HTERT RPE-1 (cell line): Measurements from ENCODE around the gene PID1.

Source experiments
- in situ Hi-C: fragments of 300-500 bp; cut with MboI; formaldehyde crosslinking; loops from 4 replicates; pipeline ENCODE4 v1.14.3; 2020; ENCODE audit warnings: low sequenced_read_pairs

PID1 gene

DNA sequence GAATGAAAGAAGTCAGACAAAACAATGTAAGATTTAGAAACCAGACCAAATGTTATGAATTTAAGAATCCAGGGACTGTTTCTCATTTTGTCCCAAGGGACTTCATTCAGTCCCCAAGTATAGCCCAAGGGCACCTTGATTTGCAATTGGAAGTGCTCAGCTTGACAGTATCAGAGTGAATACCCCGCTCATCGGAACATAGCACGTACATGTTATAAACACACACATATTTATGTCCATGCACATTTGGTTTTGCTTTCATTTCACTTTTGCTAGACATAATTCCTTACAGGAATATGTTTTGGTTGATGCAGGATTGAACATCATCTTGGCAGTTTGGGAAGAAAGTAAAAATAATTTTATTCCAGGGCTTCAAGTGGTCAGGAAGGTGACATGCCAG lies 100.2 kb downstream of the PID1 start:
- in situ Hi-C loops: no loop called here

DNA sequence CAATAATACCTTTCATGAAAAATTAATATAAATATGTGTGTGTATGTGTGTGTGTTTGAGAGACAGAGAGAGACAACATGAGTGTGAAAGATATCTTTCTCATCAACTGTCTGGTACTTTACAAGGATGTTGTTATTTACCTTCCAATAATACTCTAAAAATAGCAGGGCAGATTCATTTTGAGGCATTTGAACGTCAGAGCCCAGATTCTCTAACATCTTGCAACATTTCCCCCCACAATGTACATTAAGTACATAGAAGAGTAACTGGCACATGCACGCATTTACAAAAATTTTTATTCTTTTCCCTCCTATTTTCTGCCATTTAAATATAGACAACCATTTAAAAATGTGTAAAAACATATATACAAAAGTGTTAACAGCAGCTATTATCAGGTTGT lies 100.9 kb downstream of the PID1 start:
- in situ Hi-C loops: no loop called here

DNA sequence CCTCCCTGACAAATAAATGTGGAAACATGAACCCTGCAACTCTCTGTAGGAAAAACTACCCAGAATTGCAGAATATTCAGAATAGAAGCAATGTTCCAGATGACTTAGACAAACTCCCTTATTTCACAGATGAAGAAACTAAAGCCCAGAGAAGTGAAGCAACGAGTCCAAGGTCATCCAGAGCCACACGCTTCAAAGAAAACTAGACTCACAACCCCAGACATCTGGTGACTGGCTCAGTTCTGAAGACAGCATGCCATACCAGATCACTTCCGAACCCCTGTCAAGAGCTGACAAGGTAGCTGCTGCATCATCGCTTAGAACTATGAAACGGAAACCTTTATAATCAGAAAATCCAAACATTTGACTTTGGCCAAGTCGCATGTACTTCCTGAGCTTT lies 101.3 kb downstream of the PID1 start:
- in situ Hi-C loops: no loop called here

DNA sequence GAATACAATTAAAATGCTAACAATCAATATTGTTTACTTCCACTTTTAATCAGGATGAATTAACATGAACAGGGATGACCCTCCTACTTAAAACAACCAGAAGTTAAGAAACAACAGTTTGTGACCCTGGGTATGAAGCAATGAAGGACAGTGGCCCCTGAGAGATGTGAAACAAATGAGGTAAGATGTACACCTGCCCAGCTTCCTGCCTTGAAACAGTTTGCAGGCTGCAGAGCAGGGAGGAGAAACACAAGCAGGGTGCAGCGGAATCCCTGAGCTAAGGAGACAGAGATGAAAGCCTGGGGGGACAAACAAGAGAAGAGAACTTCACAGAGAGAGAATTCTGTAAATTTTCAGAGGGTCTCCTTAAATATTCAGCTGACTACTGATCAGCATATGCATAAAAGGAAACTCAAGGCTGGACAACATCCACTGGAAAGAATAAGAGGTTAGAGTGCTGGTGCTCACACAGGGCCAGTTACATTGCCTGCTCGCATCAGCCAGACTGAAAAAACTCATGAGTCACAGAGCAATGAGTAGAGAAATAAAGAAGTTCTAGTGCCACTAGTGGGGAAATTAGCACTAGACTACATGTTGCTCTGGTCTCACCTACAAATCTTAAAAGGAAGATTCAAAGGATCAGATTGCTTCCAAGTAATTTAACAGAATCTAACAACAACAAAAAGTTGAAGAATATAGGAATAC lies 106.4 kb downstream of the PID1 start:
- in situ Hi-C loops: no loop called here

DNA sequence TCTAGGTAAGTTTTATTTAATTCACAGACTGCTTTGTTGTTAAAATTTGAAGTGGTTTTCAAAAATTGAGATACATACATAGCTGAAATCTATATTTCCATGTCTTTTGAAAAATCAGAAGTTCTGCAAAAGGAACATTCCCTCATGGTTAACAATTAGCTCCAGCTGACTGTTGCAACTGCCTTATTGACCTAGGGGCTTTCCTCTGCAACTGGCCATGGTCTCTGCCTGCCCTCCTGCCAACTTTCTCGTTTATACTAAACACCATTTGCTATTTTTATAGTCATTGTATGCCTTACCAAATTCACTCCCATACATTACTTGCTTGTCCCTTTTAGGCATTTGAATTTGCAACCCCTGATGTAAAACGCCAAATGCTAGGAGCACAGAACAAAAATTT lies 107.2 kb downstream of the PID1 start:
- in situ Hi-C loops: no loop called here

DNA sequence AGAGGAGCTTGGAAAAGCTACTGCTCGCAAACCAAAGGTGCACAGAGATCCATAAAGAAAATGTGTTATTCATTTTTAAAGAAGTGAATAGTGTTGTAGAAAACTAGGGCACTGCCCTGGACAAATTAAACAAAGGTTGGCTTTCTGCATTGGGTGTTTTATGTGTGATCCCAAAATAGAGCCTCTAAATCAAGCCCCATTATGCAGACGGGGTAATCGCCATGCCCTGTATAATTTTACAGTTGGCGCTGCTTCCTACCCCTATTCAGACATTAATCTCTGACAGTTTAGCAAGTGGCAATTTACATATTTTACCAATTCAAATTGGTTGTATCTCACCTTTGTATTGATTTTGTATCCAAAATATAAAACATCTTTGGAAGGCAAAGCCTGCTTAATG lies 109.1 kb downstream of the PID1 start:
- in situ Hi-C loops: no loop called here

DNA sequence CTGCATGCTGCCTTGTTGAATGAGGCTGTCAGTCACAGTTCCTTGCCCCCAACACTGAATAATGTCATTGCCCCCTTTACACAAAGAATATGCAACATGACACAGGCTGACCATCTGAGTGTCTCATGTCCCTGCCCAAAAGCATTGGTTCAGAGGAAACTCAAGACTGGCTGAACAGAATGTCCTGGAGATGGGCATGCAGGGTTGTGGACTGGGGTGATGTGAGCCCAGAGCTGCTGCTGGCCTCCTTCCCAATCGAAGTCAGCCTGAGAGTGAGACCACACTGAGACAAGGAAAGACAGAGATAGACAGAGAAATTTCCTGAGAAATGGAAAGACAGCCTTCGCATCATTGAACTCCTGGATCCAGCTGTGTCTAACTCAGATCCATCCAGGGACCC lies 110.1 kb downstream of the PID1 start:
- in situ Hi-C loops: no loop called here

DNA sequence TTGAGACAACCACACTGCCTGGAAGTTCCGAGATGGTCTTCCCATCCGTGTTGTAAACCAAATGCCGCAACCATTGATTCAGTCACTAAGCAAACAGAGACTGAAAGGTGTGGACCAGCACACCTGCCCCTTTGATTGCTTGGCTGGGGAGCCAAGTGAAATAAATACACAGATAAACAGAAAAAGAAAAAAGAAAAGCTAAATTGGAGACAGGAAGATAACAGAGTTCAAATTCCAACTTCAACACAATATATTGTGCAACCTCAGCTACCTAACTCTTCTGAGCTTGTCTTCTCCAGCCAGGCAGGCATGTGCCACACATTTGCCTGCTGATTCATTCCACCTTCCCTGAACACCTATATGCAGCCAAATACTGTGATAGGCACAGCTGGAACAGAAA lies 110.9 kb downstream of the PID1 start:
- in situ Hi-C loops: no loop called here

DNA sequence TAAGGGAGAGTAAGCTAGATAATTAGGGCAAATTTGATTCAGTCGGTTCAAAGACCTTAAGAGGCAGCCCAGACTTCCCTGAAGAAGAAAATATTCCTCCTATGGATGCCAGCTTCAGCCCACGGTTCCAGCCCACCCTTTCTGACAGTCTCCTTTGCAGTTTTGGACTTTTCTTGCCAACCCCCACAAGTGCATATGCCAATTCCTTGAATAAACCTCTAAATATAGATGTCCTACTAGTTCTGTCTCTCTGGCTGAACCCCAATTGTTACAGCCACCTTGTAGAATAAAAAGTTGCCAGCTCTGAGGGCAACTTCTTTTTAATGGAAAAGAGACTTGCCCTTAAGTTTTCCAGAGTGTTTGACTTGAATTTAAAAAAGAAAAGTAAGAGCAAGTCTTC lies 111.7 kb downstream of the PID1 start:
- in situ Hi-C loops: no loop called here

DNA sequence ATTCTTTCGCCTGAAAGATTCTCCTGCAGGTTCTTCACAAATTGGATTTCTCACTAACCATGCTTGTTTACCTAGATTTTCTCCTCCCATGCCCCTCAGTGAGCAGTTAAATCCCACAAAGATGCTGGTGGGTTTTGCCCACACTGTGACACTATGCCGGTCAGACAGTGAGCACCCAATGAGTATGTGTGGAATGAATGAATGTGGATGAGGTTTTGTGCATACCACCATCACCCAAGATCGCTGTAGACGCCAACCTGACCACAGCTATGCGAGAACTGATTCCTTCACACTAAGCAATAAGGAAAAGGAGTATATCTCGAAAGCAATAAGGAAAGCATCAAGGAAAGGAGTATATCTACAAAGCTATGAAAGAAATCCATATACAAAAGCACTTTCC lies 116.7 kb downstream of the PID1 start:
- in situ Hi-C loops: no loop called here

DNA sequence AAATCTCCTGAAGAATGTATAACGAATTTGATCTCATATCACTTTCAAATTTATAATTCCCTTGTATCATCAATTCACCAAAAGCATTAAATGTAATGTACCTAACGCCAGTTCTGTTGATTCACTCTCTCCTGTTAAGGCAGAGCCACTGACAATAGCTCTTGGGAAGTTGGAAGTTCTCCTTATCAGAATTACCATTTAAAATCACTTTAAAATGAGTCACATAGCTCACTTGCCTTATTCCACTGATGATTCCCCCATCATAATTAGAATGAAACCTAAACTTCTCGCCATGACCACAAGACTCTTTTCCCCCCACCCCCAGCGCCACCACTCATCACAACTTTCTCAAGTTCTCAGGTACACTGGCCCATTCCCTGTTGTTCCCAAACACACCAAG lies 117.1 kb downstream of the PID1 start:
- in situ Hi-C loops: no loop called here

DNA sequence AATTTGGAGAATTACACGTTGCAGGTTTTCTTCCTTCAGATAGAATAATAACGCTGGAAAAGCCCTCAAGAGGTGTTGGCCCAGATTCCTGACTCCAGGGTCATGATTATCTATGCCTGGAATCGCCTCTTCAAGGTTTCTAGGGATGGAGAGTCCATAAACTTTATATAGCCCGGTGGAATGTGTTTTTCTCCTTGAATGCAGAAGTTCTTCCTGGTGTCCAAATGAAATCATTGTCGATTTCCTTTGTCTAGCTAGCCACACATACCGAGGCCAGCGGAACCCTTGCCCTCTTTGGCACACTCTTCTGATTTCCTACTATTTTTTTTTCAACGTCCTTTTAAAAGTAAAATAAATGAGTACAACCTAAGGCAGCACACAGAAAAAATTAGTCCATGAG lies 117.8 kb downstream of the PID1 start:
- in situ Hi-C loops: no loop called here

DNA sequence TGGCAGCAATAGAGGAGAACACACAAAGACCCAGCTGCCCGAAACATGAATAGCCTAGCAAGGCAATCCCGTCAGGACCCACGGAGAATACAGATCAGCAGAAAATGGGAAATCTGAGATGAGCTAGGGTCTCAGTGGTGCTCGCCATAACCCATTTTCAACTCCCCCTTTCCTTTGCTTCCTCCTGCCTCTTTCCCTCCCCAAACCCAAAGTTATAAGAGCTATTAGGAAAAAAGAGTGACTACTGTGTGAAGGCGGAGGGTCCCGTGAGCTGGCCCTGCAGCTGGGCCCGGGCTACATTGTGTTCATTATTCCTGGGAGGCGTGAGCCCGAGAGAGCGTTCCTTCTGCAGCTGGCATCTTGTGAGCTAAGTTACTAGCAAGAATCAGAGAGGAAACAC lies 118.4 kb downstream of the PID1 start:
- in situ Hi-C loops: no loop called here

DNA sequence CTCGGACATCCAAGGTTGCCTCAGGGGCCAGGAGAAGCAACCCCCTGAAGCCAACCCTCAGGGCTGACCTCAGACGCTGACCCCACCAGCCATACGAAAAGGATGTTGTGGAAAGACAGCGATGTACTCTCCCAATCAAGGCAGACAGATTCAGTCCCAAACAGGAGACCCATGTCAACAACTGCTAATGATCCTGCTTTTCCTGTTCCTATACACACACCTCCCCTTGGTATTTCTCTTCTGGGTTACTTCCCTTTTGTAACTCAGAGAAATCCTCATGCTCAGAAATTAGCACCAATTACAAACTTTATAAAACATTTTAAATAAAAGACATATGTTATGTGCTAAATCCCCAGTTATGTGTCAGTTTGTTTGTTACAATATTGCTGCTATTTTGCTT lies 120.8 kb downstream of the PID1 start:
- in situ Hi-C loops: no loop called here

DNA sequence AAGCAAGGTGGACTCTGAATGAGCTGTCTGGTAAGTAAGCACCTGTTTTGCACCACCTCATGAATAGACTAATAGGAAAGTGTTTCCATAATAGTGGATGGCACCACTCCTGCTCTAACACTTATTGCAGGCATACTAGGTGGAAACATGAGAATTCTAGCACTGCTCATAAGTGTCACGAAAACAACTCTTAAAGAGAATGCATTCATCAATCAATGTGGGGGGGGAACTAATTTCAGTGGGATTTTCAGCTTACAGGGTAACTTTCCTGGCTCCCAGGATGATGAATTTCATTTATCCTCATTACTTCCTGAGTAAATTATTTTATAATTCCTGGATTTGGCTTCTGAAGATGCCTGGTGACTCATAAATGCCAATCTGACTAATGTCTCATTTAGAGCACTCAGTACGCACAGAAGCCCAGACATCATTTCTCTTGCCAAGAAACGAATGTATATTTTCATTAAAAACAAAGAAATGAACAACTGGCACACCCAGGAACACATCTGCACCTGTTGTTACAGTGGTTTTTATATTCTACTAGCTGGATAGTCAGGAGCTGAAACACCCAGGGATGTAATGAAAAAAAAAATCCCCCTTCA lies 129.6 kb downstream of the PID1 start:
- in situ Hi-C loops: no loop called here

DNA sequence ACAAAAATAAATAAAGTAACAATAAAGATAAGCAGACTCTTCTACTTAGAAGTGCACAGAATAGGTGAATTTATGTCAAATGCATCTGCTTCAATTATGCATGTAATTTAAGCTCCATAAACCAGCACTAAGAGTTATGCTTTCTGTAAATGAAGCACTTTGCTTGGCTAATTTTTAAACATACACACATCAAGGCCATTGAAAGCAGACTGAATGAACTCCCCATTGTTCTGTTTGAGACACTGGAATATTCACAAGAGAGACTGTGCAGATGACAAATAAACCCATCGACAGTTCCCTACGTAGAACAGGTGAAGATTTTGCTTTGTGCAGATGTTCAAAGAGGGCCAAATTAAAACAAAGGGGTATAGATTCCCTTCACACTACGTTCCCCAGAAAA lies 133.4 kb downstream of the PID1 start:
- in situ Hi-C loops: no loop called here

DNA sequence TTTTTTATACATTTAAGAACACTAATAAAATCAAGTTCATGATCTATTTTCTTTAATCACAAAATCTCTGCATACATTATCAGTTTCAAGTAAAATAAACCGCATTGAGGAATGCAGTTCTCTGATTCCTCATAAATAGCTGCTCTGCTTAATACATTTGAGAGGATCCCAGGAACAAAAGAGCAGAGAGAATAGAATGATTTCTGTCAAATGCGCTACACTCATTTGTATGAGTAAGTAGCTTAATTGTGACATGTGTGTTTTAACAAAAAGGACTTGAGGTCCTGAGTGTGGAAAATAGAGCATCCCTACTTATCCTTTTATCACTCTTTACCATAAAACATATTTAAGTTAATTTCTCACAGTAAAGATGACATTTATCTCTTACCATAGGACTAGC lies 134.0 kb downstream of the PID1 start:
- in situ Hi-C loops: no loop called here

DNA sequence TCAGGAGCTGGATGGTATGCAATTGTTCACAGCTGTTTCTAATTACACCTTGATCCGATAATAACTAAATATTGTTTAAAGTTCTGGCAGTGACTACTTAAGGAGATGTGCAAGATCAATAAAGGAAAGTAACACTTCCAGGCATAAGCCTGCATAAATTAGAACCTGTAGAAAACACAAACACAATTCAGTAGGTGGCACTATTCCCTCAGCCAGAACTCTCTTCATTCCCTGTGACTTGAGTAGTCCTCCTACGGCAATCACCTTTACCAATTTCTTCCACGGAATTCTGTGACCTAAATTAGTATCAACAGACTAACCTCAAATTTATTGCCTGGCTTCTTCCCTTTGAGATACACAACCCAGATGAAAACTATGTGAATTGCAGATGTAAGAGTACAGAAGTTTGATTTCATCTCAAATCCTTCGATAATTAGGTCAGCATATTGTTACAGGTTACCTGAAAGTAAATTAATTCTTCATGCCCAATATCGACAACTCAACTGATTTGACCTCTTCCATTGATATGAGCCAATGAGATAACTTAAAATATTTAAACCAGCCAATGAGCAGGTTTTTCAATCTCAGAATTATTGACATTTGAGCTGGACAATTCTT lies 137.8 kb downstream of the PID1 start:
- in situ Hi-C loops: no loop called here

DNA sequence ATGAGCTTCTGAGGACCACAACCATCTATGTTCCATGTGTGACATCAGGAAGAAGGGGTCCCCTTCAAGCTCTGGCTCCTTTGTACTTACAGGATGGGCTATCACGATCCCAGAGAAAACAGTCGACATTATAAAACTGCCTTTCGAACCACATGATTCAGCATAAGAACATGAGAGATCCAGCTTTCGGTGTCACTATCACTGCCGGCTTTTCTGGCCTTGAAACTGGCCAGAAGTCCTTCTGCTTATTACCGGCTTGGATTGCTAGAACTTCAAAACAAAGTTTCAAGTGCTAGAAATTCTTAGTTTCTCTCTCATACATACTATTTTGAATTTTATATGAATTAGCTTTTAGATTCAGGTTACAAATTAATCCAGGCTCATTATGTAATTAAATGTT lies 138.9 kb downstream of the PID1 start:
- in situ Hi-C loops: no loop called here

DNA sequence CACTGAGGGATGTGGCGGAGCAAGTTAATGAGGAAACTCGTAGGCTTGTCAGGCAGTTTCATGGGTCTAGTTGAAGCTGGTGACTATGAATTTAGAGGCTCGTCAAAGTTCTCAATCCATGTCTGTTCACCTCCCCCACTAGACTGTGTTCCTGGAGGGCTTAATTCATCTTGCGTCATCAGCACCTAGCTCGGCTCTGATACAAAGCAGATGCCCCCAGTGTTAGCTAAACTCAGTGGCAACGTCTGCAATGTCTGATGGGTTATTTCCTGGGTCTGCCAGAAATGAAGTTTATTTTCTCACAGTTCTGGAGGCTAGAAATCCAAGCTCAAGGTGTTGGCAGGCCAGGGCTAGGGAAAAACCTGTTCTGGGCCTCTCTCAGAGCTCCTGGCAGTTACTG lies 140.6 kb downstream of the PID1 start:
- in situ Hi-C loops: no loop called here

DNA sequence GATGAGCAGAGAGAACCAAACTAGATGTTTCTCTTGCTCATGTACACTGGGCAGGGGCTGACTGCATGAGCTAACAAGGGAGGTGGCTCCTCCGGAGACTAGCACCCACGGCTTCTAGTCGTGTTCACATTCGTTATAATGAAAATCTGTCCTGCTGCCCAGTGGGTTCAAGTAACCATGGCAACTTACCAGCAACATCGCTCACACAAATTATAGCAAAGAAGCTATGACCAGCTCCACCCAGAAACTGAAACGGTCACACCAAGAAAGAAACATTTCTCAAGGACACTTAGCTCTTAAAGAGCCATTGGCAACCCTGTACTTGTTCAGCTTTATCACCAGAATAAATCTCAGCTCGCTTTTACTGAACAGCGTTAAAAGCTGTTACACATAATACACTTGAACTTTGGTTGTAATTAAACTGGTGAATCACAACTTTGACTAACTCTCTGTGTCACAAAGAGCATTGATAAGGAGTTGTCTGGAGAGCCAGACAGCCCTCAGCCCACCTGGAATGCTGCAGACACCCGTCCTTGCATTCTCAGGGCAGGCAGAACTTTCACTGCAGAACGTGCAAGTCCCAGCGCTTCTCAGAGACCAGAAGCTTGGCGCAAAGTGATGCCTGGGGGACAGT lies 141.2 kb downstream of the PID1 start:
- in situ Hi-C loops: no loop called here

DNA sequence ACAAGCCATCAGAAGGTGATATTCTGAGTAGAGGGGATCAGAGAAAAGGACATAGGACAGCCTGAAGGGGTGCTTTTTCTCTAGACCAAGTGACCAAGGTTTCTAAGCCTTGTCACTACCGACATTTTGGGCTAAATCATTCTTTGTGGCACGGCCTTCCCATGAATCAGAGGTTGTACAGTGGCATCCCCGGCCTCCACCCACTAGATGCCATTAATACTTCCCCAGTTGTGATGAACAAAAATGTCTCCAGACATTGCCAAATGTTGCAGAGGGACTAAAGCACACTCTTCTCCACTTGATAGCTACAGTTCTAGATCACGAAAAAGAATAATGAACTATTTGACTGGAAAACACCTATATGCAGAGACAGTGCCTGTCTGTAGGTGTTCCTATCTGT lies 143.6 kb downstream of the PID1 start:
- in situ Hi-C loops: no loop called here
